ENCODE data around the gene TMC5. TPM values are rescaled to one million over a fixed set of nuclear protein-coding genes. Genes with fewer than 3 reads are reported as not detected.

The TMC5 gene
- total and polyA plus RNA-seq, 9 donors = 0.35 to 5.5 (median 0.83) TPM; not detected in 2

DNA sequence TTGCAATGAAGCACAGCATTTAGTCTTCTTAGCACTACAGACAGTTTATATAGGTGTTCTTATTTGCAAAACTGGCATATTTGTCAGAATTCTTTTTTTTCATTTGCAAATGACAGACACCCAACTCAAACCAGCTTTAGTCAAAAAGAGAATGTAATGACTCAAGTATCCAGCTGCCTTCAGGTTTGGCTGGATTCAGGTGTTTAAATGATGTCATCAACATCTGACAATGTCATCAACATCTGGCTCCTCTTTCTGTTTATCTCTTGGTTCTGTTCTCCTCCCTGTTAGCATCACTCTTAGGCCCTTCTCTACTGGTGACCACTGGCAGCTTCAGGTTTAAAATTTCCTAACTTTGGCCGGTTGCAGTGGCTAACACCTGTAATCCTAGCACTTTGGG is 18.9 kb downstream of the TMC5 start:
- intact Hi-C loops (cut with DNase I) = no loop called here
- DNase-seq = no peak
- Histone ChIP-seq H3K4me1 (ENCODE audit: insufficient read depth) (no peaks in the 10 kb centered on the region), H3K27ac (no peak overlapping the region), H3K4me3 (no peak overlapping the region), H3K27me3 (no peaks in the 10 kb centered on the region), H3K36me3 (no peaks in the 10 kb centered on the region), H3K9me3 (no peaks in the 10 kb centered on the region)
- 62 to 85% (median 70%) methylated on average over 1 of the region's 1 CpG for WGBS, 3 donors
- TF ChIP-seq, protein P1, sequence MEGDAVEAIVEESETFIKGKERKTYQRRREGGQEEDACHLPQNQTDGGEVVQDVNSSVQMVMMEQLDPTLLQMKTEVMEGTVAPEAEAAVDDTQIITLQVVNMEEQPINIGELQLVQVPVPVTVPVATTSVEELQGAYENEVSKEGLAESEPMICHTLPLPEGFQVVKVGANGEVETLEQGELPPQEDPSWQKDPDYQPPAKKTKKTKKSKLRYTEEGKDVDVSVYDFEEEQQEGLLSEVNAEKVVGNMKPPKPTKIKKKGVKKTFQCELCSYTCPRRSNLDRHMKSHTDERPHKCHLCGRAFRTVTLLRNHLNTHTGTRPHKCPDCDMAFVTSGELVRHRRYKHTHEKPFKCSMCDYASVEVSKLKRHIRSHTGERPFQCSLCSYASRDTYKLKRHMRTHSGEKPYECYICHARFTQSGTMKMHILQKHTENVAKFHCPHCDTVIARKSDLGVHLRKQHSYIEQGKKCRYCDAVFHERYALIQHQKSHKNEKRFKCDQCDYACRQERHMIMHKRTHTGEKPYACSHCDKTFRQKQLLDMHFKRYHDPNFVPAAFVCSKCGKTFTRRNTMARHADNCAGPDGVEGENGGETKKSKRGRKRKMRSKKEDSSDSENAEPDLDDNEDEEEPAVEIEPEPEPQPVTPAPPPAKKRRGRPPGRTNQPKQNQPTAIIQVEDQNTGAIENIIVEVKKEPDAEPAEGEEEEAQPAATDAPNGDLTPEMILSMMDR (IDR thresholded peaks at IDR 0.05) = no peak
- no peak for TF ChIP-seq POLR2A (IDR thresholded peaks at IDR 0.05)
- no peak for TF ChIP-seq EP300 (IDR thresholded peaks at IDR 0.05)

DNA sequence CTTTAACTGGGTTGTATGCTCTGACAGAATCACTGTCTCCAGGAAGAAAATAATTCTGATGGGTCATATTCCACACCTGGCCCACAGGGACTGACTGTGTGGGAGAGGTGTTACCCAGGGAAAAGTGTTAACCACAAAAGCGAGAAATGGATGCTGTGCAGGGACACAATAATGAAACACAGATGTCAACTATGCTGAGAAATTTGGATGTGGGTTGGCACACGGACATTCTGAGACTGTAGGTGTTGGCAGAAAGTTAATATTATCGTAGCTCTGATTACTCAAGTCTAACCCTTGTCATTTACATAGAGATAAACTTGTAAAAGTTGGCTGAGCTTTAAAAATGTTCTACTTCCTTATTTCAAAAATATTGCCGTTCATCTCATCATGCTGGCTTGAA is 19.6 kb downstream of the TMC5 start:
- no peak for TF ChIP-seq POLR2A (IDR thresholded peaks at IDR 0.05)
- TF ChIP-seq, protein P1 (IDR thresholded peaks at IDR 0.05) = no peak
- no peak for TF ChIP-seq EP300 (IDR thresholded peaks at IDR 0.05)
- intact Hi-C loops (cut with DNase I) = no loop called here
- 25 to 29% (median 26%) methylated on average over 4 of the region's 4 CpGs for WGBS, 3 donors
- H3K27ac ChIP-seq = no peak overlapping the region
- no peaks in the 10 kb centered on the region for H3K27me3 ChIP-seq
- no peak for DNase-seq
- H3K4me1 ChIP-seq (ENCODE audit: insufficient read depth) = no peaks in the 10 kb centered on the region
- H3K4me3 ChIP-seq = no peak overlapping the region
- H3K9me3 ChIP-seq = no peaks in the 10 kb centered on the region
- no peaks in the 10 kb centered on the region for H3K36me3 ChIP-seq

DNA sequence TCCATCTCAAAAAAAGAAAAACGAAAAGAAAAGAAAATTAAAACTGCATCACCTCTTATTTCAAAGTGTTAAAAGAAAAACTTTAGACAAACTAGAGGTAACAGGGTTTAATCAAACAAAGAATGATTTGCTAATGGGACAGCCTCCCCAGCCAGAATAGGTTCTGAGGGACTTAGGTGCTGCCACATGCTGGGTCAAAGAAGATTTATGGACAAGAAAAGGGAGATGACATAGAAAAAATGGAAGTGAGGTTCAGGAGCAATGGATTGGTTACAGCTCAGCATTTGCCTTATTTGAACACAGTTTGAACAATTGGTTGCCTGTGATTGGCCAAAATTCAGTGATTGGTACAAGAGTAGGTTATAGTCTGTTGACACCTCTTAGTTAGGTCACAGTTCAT is 21.1 kb downstream of the TMC5 start:
- no peaks in the 10 kb centered on the region for H3K27me3 ChIP-seq
- TF ChIP-seq, protein P1 (IDR thresholded peaks at IDR 0.05) = no peak
- H3K27ac ChIP-seq = no peak overlapping the region
- no peaks in the 10 kb centered on the region for H3K9me3 ChIP-seq
- intact Hi-C loops (cut with DNase I) = no loop called here
- H3K4me3 ChIP-seq = no peak overlapping the region
- H3K4me1 ChIP-seq (ENCODE audit: insufficient read depth) = no peaks in the 10 kb centered on the region
- no peaks in the 10 kb centered on the region for H3K36me3 ChIP-seq
- WGBS, 3 donors = 53 to 76% (median 70%) methylated on average over 1 of the region's 1 CpG
- DNase-seq = no peak

DNA sequence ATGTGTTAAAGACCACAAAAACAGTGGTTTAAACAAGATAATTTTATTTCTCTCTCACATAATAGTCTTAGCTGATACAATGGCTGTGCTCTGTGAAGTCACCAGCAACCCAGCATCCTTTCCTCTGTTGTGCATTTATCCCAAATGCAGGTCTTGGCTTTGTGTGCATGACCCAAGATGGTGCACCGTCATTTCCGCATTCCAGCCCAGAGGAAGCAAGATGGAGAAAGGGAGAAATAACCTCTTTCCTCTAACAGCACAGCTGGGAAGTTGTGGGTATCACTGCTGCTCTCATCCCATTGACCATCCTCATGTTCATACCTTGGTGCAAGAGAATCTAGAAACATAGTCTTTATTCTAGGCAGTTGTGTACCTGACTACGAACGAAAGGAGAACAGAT is 21.8 kb downstream of the TMC5 start:
- H3K4me1 ChIP-seq (ENCODE audit: insufficient read depth) = no peaks in the 10 kb centered on the region
- intact Hi-C loops (cut with DNase I) = no loop called here
- TF ChIP-seq, protein P1 (IDR thresholded peaks at IDR 0.05) = no peak
- TF ChIP-seq EP300 (IDR thresholded peaks at IDR 0.05) (no peak), POLR2A (IDR thresholded peaks at IDR 0.05) (no peak)
- H3K27ac ChIP-seq = no peak overlapping the region
- no peaks in the 10 kb centered on the region for H3K36me3 ChIP-seq
- H3K4me3 ChIP-seq = no peak overlapping the region
- no peak for DNase-seq
- no peaks in the 10 kb centered on the region for H3K27me3 ChIP-seq
- no peaks in the 10 kb centered on the region for H3K9me3 ChIP-seq
- WGBS, 3 donors = 79 to 95% (median 90%) methylated on average over 4 of the region's 4 CpGs

DNA sequence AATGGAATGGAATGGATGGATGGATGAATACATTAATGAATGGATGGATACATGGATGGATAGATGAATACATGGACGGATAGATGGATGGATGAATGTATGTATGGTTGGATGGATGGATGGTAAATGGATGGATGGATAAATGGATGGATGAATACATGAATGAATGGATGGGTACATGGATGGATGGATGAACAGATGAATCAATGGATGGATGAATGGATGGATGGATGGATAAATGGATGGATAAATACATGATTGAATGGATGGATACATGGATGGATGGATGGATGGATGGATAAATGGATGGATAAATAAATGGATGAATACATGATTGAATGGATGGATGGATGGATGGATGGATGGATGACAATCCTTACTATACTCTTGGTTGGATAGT is 26.0 kb downstream of the TMC5 start:
- intact Hi-C loops (cut with DNase I) = no loop called here
- TF ChIP-seq, protein P1 (IDR thresholded peaks at IDR 0.05) = no peak
- no peak for TF ChIP-seq EP300 (IDR thresholded peaks at IDR 0.05)
- no peak for TF ChIP-seq POLR2A (IDR thresholded peaks at IDR 0.05)

More for the DNA sequence above, 26.0 kb downstream of the TMC5 start:
- Histone ChIP-seq H3K9me3 (no peaks in the 10 kb centered on the region), H3K27me3 (no peaks in the 10 kb centered on the region), H3K27ac (no peak overlapping the region), H3K4me3 (no peak overlapping the region), H3K4me1 (ENCODE audit: insufficient read depth) (no peaks in the 10 kb centered on the region), H3K36me3 (no peaks in the 10 kb centered on the region)
- whole genome bisulfite sequencing, 3 donors = 44 to 73% (median 73%) methylated on average over 1 of the region's 1 CpG
- no peak for DNase-seq
